HUDEP-2 (cell line): ENCODE data around the gene CLTRN.
A peak's percentile ranks its signal among the peaks of the same experiment; 100 is the strongest.
"Not testable (repeated sequence)": the region's sequence is repeated elsewhere in the genome, so short reads cannot be mapped to it uniquely, and the experiment has no call there.

ENCODE experiments used
- DNase-seq, 76 experiments: peaks; one replicate each; lab custom pipeline; 2025; ENCODE audit not compliant: unreplicated experiment in 76 of 76; lab: John Stamatoyannopoulos, UW

Gene CLTRN, protein sequence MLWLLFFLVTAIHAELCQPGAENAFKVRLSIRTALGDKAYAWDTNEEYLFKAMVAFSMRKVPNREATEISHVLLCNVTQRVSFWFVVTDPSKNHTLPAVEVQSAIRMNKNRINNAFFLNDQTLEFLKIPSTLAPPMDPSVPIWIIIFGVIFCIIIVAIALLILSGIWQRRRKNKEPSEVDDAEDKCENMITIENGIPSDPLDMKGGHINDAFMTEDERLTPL

DNA sequence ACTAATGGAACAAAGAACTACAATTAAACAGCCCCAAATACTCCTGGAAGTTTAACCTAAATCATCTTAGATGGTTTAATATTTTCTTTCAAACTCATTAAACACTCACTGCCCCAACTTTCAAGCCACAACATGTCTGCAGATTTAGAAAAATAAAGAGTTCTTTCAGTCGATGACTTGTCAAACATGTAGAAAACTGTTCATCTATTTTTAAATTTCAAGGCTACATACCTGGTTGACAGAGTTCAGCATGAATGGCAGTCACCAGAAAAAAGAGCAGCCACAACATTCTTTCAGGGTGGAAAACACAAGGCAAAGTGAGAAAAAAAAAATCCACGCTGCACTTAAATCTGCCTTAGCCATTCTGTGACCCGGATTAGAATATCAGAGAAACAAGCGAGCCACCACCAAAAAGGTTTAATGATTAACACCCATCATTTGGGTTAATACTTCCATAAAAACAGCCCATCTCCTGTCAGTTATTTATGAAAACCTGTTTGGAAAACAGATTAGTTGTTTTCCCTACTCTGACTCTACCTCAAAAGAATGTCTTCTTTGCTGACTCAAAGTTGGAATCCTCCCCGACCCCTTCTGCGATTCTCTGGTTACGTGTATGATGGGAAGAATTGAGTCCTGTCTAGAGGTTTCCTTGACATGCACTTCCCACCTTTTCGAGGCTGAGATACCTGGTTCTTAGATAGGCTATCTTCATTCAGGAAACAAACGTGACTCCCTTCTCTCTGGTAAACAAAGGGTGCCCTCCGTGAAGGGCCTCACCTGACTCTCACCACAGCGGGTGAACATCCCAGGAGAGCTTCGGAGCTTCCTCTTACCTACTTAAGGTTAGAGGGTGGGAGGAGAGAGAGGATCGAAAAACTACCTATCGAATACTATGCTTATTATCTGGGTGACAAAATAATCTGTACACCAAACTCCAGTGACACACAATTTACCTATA lies at the start of gene CLTRN:
CLTRN (minus strand) TSS at position 319 of the 958 bp plus-strand sequence; CDS start at position 289, 30 bp downstream.
- no peak for DNase-seq

DNA sequence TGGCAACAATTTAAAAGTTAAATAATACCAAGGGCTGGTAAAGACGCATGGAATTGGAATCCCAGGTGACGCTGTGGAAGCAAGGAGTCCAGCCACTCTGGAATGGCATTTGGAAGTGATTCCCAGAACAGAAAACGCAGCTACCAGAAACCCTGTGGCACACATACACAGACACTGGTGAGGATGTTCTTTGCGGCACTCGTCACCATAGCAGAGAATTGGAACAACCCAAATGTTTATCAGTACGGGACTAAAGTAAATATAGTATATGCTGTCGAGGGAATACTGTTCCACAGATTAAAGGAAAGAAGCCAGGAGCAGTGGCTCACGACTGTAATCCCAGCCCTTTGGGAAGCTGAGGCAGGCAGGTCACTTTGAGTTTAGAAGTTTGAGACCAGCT lies 39.7 kb upstream of the CLTRN start:
- not testable (repeated sequence) for DNase-seq

DNA sequence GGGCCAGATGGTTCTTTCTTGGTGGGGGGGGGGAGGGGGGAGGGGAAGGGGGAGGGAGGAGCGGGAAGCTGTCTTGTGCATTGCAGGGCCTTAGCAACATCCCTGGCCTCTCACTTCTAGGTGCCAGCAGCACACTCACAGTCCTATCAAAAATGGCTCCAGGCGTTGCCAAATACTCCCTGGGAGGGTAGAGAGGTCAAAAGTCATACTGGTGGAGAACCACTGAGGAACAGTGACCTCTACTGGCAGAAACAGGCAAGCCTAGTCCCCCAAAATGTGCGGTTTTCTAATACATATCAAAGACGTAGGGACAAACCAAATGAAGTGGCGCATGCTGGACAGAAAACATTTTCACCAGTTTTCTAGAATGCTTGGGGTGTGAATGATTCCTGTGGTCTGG lies 39.2 kb upstream of the CLTRN start:
- not testable (repeated sequence) for DNase-seq

- DNase-seq = no peak
These were observed 38.1 kb upstream of the CLTRN start for GRCh38 chrX:15702488-15703371.

DNA sequence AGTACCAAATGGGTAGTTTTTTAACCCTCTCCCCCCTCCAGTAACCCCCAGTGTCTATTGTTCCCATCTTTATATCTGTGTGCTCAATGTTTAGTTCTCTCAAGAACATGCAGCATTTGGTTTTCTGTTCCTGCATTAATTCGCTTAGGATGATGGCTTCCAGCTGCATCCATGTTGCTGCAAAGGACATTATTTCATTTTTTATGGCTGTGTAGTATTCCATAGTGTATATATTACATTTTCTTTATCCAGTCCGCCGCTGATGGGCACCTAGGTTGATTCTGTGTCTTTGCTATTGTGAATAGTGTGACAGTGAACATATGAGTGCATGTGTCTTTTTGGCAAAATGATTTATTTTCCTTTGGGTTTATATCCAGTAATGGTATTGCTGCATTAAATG lies 31.9 kb upstream of the CLTRN start:
- no peak for DNase-seq

DNA sequence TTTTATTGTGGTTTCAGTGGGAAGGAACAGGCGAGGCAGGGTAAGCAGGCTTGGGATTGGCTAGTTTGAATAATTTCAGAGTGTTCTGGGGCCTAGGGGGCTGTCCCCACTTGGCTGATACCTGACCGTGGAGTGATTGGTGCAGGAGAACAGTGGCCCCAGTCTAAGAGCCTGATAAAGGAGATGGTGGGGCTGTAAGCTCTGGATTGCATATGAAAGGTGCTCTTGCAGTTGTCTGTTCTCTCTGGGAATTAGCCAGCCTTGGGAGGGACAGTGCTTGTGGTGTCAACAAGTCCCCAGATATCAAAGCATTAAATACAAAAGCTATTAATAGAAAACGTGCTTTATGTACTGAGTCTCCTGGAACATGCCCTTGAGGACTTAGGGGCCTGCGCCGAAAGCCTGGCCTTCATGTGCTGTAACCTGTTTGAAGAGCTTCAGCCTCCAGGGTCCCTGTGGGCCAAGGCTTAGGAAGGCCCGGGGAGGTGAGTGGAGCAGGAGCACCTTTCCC lies 30.4 kb upstream of the CLTRN start:
- DNase-seq = no peak

DNA sequence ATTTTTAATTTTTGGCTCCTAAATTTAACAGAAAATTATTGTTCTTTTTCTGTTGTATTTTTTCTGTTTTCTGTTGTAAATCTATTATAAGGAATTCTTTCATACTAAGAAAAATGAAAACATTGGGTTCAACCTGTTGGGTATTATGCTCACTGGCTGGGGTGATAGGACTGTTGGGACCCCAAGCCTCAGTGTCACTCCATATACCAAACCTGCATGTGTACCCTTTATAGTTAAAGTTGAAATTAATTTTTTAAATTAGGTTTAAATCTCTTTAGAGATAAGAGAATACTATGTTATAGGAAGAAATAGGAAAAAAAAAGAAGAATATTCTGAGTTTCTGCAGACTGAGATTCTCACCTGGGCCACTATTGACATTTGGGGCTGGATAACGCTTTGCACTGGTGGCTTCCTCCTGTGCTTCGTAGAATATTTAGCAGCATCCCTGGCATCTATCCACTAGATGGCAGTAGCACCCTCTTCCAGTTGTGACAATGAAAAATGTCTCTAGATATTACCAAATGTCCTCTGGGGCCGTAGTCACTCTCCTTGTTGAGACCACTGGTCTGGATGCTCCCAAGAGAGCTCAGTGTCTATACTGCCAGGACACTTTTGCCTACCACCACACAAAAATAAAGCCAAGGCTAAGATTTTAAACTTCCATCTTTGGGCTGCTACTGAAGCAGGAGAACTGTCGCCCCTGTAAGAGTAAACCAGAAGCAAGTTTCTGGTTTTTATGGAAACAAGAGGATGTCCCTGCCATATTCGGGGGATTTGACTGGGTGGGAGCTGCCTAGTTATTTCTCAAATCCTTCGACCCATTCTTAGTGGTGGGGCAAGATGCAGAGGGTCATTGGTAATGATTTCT lies 22.4 kb upstream of the CLTRN start:
- DNase-seq = peak in 54 of 76 experiments; percentile 0 to 59 (median 14)

GRCh38 chrX:15683193-15683592 lies 18.6 kb upstream of the CLTRN start:
- peak in 22 of 76 experiments; percentile 0 to 43 (median 7) for DNase-seq

DNA sequence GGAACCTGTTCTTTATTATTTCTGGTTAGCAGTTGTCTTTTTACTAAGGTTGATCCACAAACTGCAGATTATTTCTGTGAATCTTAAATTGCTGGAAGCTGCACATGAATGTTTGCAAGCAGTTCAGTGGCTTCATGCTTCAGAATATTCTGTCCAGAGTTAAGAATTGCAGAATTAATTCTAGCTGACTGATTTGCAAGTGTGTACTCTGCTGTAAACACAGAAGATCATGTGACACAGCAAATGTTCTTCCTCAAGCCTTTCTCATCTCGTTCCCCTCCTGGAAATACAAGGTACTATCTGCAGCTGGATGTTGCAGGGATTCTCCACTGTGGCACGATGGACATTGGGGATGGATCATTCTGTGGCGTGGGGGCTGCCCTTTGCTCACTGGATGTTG lies 16.8 kb upstream of the CLTRN start:
- peak in 1 of 76 experiments; percentile 0 for DNase-seq

GRCh38 chrX:15680401-15680800 lies 15.8 kb upstream of the CLTRN start:
- peak in 3 of 76 experiments; percentile 0 to 15 (median 2) for DNase-seq

- no peak for DNase-seq
These were observed 14.6 kb upstream of the CLTRN start for GRCh38 chrX:15679246-15679645.

DNA sequence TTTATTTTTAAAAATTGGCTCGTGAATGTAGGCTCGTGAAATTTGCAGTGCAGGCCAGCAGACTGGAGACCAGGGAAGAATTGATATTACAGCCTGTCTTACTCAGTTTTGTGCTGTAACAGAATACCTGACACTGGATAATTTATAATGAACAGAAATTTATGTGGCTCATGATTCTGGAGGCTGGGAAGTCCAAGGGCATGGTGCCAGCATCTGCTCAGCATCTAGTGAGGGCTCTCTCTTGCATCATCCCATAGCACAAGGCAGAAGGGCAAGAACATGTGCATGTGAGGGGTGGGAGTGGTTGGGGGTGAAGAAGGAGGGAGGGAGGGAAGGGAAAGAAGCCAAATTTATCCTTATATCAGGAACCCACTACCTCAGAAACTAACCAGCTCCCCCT lies 13.7 kb upstream of the CLTRN start:
- peak in 1 of 76 experiments; percentile 0 for DNase-seq

DNA sequence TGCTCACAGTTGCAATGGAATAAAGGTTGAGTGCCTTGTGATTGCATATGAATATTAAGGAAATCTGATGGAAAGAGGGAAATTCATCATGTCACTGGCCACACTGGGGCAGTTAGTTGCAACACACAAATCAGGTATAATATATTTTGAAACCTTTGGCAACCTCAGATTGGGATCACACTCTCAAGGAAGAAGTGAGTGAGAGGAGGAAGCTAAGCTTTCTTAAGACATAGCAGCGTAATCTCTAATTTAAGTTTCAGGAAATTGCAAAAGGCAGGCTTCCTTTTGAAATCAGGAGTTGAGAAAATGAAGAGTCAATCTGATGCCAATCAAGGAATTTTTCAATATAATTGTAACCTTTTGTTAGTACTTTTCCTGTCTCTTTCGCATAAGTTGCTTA lies 12.3 kb upstream of the CLTRN start:
- DNase-seq = no peak

DNA sequence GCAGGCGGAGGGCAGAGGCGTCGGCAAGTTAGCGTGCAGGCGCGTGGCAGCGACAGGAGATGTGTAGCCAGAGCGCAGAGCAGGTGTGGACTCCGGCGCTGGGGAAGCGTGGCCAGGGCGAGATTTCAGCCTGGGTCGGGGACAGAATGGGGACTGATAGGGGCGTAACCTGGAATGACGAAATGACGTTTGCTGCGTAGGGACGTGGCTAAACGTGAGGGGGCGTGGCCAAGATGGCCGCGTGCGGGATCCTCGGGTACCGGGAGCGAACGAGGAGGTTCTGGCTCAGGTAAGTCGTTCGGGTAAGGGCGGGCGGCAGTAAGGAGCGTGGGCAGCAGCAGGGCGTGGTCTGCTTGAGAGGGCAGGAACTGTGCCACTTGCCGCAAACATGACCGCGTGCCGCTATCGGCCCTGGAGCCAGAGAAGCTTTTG lies 10.9 kb upstream of the CLTRN start:
- DNase-seq = peak in 67 of 76 experiments; percentile 5 to 83 (median 63)

DNA sequence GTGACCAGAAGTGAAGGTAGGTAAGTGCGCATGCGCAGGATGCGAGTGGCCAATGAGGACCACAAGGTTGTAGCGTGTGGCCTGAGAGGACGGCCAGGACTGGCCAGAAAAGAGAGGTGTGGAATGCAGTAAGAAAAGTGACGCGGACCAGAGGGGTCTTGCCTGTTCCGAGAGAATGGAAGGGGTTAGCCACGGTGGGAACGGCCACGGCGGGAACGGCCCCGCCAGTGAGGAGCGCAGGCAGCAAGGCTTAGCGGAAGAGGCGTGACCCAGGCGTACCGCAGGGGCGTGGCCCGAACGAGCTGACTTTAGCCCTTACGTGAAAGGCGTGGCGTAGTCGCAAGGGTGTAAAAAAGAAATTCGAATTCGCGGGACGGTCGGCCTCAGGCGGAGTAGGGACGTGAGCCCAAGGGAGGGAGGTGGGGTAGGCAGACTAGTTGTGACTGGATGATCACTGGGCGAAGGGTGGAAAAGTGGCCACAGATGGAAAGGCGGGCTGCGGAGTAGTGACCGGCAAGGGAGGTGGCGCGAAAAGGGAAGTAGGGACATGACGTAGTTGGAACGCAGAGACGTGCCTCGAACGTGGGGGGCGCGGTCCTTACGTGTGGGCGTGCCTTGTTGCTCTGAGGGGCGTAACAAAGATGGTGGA lies 10.4 kb upstream of the CLTRN start:
- DNase-seq = peak; percentile 2 to 90 (median 77)

GRCh38 chrX:15674514-15674840 lies 9.9 kb upstream of the CLTRN start:
- peak in 1 of 76 experiments; percentile 58 for DNase-seq

GRCh38 chrX:15673970-15674369 lies 9.4 kb upstream of the CLTRN start:
- DNase-seq = no peak

DNA sequence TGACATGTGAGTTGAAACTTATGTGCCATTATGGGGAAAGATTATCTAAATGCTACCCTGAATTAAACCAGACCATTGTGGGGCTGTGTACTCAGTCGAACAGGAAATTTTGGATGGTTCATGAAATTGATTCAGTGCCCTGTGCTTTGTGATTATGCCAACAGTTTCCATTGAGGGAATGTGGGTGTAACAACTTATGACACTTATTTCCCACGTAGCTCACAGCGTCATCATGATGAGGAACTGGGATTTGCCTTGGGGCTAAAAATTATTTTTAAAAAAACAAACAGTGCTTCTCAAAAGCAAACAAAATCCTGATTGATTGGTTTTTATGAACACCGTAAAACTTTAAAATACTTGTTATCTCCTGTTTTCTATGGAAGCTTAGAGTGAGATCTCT lies 8.3 kb upstream of the CLTRN start:
- DNase-seq = no peak

DNA sequence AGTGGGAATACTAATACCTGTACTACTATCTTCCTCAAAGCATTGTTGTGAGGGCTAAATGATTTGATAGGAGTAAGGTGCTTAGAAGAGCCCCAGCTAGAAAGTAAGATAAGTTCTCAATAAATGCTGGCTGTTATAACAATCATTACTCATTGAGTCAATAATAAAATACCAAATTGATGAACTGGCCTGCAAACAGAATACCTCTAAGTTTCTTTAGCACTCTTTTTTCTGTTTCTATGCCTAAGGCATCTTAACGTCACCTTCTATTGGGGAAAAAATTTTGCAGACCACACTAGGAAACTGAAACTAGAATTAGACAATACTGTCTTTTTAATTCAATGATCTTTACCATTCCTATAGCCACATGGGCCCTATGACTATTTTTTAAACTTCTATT lies 1.2 kb downstream of the CLTRN start:
- DNase-seq = no peak
